HUDEP-2 (cell line): ENCODE results near the gene TLL1.

Experiments
- DNase-seq, 76 experiments: peaks; one replicate each; lab custom pipeline; 2025; ENCODE audit not compliant: unreplicated experiment in 76 of 76; lab: John Stamatoyannopoulos, UW

The TLL1 gene

GRCh38 chr4:166134285-166134684, 261.2 kb downstream of the TLL1 start:
- DNase-seq = no peak

- DNase-seq = no peak
These were observed 267.9 kb downstream of the TLL1 start for GRCh38 chr4:166140951-166141350.

GRCh38 chr4:166143227-166143626, 270.2 kb downstream of the TLL1 start:
- no peak for DNase-seq

GRCh38 chr4:166144607-166145006, 271.6 kb downstream of the TLL1 start:
- DNase-seq = no peak

- DNase-seq = no peak
These were observed 273.9 kb downstream of the TLL1 start for GRCh38 chr4:166146806-166147540.
